GM08714 (cell line): ENCODE results near the gene ATP2A1.
A peak's percentile ranks its signal among the peaks of the same experiment; 100 is the strongest.
"Not testable (repeated sequence)": the region's sequence is repeated elsewhere in the genome, so short reads cannot be mapped to it uniquely, and the experiment has no call there.

Experiments used
- H3K4me3 ChIP-seq: fragments of 200-500 bp; sonication (Bioruptor generic); 2 replicates; pipeline ENCODE4 v1.5.1; 2014; ENCODE audit warnings: mild to moderate bottlenecking, low read length, inconsistent platforms
- ZNF274 ChIP-seq: IDR thresholded peaks from 2 replicates; pipeline ENCODE4 v1.6.1; 2012; ENCODE audit warnings: mild to moderate bottlenecking, low read depth, low read length

ATP2A1 gene

GRCh38 chr16:28844226-28844885, 33.9 kb upstream of the ATP2A1 start:
- H3K4me3 ChIP-seq: no peak overlapping the region
- TF ChIP-seq ZNF274: no peak

GRCh38 chr16:28845293-28845692, 33.0 kb upstream of the ATP2A1 start:
- TF ChIP-seq ZNF274: no peak
- peak overlapping the region; percentile 84 for H3K4me3 ChIP-seq

- TF ChIP-seq ZNF274: no peak
- H3K4me3 ChIP-seq: peak overlapping the region; percentile 84
These were observed 32.6 kb upstream of the ATP2A1 start for GRCh38 chr16:28845761-28846079.

- H3K4me3 ChIP-seq: peak within 1 kb of the TSS; percentile 84
- no peak for TF ChIP-seq ZNF274
These were observed 32.0 kb upstream of the ATP2A1 start, which contains the start of gene TUFM for GRCh38 chr16:28846080-28846932. TSS of gene TUFM (minus strand) at chr16:28846348. CDS start at chr16:28846269, 79 bp downstream.

GRCh38 chr16:28846933-28847273, 31.4 kb upstream of the ATP2A1 start:
- no peak for TF ChIP-seq ZNF274
- peak overlapping the region; percentile 83 for H3K4me3 ChIP-seq

GRCh38 chr16:28858421-28858820, 19.9 kb upstream of the ATP2A1 start:
- TF ChIP-seq ZNF274: no peak

GRCh38 chr16:28859326-28859725, 19.0 kb upstream of the ATP2A1 start:
- no peak overlapping the region for H3K4me3 ChIP-seq
- TF ChIP-seq ZNF274: no peak

More at GRCh38 chr16:28858421-28858820, 19.9 kb upstream of the ATP2A1 start:
- no peak overlapping the region for H3K4me3 ChIP-seq

GRCh38 chr16:28863929-28864793, 14.1 kb upstream of the ATP2A1 start:
- H3K4me3 ChIP-seq: peak overlapping the region; percentile 77
- TF ChIP-seq ZNF274: no peak

GRCh38 chr16:28865001-28865688, 13.1 kb upstream of the ATP2A1 start:
- no peak overlapping the region for H3K4me3 ChIP-seq
- TF ChIP-seq ZNF274: no peak

- TF ChIP-seq ZNF274: no peak
- no peak overlapping the region for H3K4me3 ChIP-seq
These were observed 12.4 kb upstream of the ATP2A1 start for GRCh38 chr16:28865722-28866453.

- no peak overlapping the region for H3K4me3 ChIP-seq
- no peak for TF ChIP-seq ZNF274
These were observed 11.9 kb upstream of the ATP2A1 start for GRCh38 chr16:28866454-28866804.

GRCh38 chr16:28867241-28867640, 11.0 kb upstream of the ATP2A1 start:
- no peak overlapping the region for H3K4me3 ChIP-seq
- TF ChIP-seq ZNF274: no peak

GRCh38 chr16:28867646-28868045, 10.6 kb upstream of the ATP2A1 start:
- not testable (repeated sequence) for H3K4me3 ChIP-seq
